DMS153 treated with DMSO at 0.1 percent for 48 hours (cell line): ENCODE results near the gene LPCAT1.
"Not testable (repeated sequence)": the region's sequence is repeated elsewhere in the genome, so short reads cannot be mapped to it uniquely, and the experiment has no call there.

Experiments
- DNase-seq: peaks from one replicate; lab custom pipeline; 2025; ENCODE audit not compliant: unreplicated experiment; lab: John Stamatoyannopoulos, UW

LPCAT1 gene

DNA sequence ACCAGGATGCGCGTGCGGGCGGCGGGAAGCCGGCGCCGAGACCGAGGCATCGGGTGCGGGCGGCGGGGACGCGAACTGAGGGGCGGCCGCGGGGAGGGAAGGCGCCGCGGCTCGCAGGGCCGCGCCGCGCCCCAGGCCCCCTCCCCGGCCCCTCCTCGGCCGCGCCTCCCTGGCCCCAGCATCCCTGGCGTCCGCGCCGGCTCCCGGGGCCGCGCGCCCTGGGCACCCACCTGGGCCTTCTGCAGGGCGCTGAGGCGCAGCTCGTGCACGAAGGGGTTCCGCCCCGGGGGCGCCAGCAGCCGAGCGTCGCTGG, 324 bp downstream of the LPCAT1 start:
- DNase-seq = no peak

DNA sequence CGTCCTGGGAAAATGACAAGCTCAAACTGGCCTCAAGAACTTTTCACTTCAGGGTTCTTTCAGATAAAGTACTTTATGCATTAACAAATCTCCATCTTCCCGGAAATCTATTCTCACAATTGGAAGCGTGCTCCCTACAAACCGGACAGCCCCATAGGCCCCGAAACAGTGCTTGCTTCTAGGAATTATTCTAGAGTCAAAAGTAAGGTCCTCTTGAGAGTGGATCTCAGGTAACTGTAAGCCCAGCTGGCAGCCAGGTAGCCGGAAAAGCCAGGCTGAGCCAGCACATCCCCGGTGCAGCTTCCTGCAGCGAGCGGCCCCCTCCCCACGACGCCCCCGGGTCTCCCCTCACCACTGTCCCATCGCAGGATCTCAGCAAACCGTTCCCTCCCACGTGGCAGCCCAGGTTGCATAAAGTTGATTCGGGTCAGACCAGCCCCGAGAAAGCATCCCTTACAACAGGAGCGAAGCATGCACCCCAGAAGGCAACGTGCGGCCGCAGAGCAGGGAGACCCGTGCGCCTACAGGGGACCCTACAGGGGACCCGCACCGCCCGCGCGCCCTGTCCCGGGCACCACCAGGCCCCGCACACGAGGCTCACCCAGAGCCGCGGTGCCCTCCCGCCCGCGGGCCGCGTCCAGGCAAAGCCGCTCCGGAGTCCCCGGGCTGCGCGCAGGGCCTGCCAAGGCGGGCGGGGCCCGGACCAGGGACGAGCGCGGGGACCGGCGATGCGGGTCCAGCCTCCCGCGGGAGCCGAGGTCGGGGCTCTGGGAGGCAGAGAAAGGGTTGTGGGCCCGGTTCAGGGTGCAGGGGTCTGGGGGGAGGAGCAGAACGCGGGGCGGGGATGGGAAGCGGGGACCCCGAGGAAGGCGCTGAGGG, 920 bp downstream of the LPCAT1 start:
- DNase-seq = no peak

DNA sequence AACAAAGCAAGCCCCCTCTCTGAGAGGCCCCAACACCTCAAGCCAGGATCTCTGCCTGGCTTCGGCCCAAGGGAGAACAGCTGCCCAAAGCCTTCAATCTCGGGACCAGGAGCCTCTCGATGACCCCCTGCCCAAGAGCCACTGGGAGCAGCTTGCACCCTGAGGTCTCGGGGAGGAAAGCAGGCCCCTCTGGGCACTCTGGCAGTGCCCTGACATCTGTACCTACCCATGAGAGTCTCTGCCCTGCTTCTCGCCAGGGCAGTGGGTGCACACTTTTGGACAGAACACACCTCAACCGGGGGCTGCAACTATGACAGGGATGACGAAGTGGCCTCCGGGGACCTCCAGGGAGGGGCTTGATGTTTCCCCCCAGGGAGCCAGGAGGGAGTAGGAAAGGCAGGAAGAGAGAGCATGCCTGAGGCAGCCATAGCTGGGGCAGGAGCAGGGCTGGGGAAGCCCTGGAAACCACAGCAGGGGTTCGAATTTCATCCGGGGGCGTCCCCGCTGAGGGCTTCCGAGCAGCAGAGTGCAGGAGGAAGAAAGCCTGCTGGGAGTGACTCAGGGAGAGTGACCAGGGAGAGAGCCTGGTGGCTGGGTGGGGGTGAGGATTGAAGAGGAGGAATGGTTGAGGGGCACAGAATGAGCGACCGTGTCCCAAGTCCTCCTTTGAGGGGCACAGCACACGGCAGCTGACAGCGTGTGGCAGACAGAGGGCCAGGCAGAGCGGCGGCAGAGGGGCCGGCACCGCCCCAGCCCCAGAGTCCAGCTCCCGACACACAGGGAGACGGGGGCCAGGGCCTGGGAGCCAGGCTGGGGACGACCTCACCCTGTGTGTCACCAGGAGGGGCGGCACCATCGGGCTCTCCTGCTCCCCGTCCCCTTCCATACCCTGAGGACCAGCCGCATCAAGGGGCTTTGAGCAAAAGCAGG, 1.8 kb downstream of the LPCAT1 start:
- no peak for DNase-seq

DNA sequence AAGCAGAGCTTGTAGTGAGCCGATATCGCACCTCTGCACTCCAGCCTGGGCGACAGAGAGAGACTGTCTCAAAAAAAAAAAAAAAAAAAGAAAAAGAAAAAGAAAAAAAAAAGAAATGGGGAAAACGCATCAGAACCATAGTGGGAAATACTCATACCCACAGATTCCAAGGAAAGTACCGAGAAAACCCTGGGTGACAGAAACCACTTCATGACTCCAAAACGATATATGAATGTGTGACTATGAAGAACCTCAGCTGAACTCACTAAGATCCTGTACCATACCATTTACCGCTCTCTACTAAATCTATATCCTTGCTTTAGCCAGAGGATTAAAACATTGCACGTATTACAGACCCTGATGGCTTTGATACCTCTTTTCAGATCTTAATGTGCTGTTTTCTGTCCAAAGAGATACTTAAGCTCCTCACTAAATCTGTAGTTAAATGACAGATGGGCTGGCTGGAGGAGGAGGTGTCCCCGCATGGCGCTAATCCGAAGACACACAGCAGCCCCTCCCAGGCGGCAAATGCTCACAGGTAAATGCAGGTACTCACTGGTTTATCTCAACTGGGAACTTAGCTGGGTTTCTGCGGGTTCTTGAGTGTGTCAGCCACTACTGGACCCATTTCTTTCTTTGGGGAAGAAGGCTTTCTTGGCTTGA, 2.8 kb downstream of the LPCAT1 start:
- no peak for DNase-seq

GRCh38 chr5:1519631-1520210, 4.0 kb downstream of the LPCAT1 start:
- DNase-seq = no peak

GRCh38 chr5:1517838-1518237, 5.9 kb downstream of the LPCAT1 start:
- DNase-seq = no peak

GRCh38 chr5:1516615-1517601, 6.9 kb downstream of the LPCAT1 start:
- no peak for DNase-seq

DNA sequence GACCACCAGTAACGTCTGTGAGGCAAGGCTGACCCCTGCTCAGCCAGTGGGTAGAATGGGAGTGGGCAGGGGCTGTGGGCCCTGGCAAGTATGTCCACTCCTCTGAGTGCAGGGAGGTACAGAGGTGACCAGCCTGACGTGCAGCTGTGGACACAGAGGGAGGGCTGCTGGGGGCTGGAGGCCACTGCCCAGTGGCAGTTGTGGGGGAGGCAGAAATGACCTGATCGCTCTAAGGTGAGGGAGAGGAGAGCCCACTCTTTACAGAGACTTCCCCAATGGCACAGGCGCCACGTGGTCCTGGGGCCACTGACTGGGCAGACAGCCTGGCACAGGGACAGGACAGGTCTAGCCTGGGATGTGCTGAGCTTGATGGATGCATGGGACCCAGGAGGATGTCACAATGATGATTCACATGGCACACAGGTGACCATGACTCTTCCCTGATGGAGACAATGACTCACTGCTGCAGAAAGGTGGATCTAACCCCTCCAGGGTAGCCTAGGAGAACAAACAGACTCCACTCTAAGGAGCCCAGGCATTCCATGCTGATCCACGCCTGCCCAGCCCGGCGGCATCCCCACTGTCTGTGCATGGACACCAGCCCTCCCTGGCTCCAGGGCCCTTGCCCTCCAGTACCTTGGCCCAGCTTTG, 7.7 kb downstream of the LPCAT1 start:
- DNase-seq = no peak

- no peak for DNase-seq
Observed at GRCh38 chr5:1515311-1515920, 8.3 kb downstream of the LPCAT1 start.

DNA sequence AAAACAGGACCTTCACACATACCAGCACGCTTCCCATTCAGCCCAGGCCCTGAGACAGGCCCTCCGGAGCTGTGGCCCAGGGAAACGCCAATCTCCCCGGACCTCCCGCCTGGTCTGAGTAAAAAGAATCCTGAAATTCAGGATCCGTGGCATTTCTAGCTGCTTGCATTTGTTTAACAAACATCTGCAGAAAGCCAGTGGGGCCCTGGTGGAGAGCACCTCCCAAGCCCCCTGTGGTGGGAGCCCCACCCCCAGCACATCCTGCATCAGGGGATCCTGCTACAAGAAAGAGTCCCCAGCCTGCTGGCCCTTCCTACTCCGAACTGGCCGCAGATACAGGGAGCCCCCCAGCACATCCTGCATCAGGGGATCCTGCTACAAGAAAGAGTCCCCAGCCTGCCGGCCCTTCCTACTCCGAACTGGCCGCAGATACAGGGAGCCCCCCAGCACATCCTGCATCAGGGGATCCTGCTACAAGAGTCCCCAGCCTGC, 8.9 kb downstream of the LPCAT1 start:
- DNase-seq = not testable (repeated sequence)

- no peak for DNase-seq
Observed at GRCh38 chr5:1514027-1514818, 9.5 kb downstream of the LPCAT1 start.

DNA sequence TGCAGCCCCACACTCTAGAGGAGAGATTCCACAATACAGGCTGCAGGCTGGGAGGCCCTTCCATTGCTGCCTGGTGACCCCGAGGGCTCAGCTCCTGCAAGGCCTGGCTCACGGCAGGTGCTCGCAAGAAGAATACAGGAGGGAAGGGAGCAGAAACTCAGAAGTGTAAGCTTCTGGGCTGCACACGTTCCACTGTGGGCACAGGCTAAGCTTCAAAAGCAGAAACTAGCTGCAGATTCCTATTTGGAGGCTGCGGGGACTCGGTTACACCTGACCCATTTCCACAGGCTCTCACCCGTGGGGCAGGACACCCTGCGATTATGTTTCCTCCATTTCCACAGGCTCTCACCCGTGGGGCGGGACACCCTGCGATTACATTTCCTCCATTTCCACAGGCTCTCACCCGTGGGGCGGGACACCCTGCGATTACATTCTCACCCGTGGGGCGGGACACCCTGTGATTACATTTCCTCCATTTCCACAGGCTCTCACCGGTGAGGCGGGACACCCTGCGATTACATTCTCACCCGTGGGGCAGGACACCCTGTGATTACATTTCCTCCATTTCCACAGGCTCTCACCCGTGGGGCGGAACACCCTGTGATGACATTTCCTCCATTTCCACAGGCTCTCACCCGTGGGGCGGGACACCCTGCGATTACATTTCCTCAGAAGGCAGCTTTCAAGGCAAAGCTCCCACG, 10.3 kb downstream of the LPCAT1 start:
- DNase-seq = no peak

GRCh38 chr5:1512541-1513291, 11.0 kb downstream of the LPCAT1 start:
- no peak for DNase-seq

- no peak for DNase-seq
Observed at GRCh38 chr5:1511651-1512540, 11.9 kb downstream of the LPCAT1 start.

DNA sequence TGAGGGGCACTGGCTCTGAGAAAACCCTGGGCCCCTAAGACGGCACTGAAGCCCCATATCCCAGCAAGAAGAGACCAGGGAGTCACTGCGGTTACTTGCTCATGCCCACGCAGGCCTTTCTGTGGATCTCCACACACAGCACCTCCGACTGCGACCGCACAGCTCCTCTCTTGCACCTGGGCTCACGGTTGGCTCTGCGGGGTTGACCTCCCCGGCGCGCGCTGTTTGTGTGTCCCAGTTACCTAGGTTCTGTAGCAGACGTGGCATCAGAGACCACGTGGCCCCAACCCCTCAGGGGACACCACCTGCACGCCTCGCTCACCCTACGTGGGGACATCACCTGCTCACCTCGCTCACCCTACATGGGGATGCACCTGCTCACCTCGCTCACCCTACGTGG, 12.7 kb downstream of the LPCAT1 start:
- DNase-seq = no peak

- DNase-seq = no peak
Observed at GRCh38 chr5:1510631-1511030, 13.1 kb downstream of the LPCAT1 start.
